Dedifferentiated amniotic fluid mesenchymal stem cell (primary cell): ENCODE measurements around the gene ZFAND6.

Experiments
- DNase-seq: peaks from one replicate; pipeline ENCODE4 v3.0.0-alpha.2; 2016; ENCODE audit errors: extremely low spot score

The ZFAND6 gene

DNA sequence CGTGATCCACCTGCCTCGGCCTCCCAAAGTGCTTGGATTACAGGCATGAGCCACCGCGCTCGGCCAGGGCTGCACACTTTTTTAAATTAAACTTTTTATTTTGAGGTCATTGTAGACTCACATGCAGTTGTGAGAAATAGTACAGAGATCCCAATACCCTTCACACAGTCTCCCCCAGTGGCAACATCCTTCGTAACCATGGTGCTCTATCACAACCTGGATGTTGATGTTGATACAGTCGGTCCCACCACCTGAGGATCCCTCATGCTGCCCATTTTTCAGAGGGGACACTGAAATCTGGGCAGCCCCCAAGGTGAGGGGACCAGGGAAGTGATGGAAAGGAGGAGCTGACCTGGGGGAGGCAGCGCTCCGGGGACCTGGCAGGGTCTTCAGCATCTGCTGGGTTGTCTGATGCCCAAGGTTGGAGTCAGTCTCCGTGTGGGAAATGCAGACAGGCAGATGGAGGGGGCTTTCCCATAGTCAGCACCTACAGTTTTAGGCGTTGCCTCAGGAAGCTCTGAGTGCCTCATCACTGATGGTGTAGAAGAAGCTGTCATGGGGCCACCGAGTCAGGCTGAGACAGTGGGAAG, 110.4 kb downstream of the ZFAND6 start:
- no peak for DNase-seq

DNA sequence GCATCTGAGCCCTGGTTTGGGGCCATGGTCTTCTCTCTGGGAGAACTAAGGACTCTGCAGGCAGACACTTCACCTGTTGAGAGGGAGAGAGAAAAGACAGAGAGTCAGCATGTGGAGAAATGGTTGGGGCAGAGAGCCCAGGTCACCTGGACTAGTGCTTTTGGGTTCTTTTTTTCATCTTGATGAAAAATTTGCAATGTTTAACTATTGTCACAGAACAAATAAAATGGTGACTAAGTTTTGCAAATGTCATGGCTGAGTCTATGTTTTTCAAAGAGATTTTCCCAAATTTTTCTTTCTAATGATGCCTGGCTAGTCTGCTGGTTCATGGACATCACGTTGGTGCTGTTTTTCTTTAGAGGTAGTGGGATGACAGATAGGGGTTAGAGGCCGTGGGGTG, 111.1 kb downstream of the ZFAND6 start:
- no peak for DNase-seq

DNA sequence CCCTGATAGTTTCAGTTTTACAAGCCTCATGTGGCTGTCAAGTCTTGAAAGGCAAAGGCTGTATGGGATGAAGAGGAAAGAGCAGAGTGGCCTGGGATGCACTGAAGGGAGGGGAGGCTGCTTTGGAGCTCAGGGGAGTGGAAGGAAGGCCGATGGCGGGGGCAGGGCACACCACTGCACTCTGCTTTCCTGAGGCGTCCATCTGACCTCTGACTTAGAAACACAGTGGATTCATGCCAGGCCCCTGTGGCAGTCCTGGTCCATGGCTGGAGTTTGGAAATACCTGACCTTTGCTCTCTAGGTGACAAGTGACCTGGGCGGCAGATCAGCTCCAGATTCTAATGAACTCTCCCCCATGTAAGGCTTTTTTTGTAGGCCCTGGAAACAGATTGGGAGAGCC, 112.3 kb downstream of the ZFAND6 start:
- DNase-seq = no peak

DNA sequence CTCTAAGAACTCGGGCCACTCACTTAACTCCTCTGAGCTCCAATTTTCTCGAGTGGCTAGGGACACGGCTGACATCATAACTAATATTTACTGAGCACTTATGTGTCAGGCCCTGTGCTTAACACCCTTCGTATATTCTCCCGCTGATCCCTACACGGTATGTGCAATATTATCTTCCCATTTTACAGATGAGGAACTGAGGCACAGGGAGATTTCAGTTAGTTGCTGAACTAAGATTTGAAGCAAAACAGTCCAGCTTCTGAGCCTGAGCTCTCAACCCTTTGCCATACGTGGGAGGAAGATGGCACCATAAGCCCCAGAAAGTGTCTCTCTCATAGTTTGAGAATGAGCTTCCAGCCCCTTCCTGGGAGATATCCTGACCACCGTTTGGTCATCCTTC, 112.9 kb downstream of the ZFAND6 start:
- no peak for DNase-seq

DNA sequence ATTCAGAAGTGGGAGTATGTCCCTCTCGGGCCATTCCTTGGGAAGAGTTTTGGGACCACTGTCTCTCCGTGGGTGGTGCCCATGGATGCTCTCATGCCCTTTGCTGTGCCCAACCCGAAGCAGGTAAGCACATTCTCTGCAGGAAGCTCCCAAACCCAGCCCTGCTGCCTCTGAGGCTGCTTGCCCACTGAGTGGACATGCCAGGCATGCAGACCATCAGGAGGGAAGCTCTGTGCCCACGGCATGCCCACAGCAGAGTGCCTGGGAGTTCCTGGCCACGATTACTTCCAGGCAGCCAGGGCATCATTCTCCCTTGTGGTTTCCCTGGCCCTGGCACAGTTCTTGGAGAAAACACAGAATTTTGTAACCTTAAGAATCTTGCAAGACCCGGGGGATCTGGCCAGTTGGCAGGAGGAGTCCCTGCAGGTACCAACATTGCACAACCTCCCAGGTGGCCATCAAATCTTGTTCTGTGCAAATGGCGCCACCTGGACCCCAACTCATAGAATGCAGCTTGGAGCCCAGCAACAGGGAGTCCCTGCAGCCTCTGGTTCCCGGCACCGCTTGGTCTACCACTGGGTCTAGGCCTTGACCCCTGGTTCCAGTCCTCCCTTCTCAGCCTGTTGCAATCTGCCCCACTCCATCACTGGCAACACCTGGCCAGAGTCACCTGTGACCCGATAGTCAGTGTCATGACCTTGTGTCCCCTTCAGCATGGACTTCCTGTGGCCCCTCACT, 113.7 kb downstream of the ZFAND6 start:
- no peak for DNase-seq

DNA sequence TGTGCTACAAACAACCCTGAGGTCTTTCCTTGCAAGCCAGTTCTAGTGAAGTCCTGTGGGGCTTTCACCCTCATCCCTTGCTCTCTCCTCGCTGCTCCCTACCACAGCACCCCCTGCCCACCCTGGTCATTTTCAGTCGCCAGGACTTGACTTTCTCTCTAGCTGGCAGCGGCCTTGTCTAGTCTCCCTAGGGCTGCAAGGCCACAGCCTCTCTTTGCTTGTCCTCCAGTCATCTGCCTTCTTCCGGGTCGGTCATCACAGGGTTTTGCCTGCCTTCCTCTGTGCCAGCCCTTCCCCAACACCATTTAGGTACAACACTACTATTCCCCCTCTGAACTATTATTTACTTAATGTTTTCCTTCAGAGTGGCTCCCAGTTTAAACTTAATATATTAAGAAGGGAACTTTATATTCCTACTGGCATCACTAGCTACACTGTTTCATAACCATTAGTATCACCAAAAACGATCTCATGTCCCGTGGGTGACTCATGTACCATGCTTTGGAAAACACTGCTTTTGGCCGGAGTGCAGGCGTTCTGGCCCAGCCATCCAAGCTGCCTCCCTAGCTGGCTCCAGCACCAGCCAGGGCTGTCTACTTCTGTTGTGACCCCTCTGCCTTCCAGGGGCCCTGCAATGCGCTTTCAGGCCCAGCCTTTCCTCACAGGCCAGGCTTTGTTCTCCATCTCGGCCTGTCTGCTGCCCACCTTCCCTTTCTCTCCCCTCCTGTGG, 114.7 kb downstream of the ZFAND6 start:
- DNase-seq = peak; percentile 89

DNA sequence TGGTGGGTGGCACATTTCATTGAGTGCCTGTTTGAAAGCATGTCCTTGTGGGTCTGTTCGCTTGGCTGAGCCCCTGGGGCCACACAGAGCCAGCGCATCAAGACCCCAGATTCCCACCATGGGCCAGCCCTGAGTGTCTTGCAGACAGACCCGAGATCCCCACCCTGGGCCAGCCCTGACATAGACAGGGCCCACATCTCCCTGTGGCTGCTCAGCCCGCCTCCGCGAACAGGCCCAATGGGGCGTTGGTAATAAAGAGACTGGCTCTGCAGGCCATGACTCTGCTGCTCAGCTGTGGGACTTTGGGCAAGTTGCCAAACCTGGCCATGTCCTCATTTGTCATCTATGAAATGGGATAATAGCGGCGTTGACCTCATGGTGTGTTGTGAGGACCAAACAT, 116.0 kb downstream of the ZFAND6 start:
- no peak for DNase-seq

DNA sequence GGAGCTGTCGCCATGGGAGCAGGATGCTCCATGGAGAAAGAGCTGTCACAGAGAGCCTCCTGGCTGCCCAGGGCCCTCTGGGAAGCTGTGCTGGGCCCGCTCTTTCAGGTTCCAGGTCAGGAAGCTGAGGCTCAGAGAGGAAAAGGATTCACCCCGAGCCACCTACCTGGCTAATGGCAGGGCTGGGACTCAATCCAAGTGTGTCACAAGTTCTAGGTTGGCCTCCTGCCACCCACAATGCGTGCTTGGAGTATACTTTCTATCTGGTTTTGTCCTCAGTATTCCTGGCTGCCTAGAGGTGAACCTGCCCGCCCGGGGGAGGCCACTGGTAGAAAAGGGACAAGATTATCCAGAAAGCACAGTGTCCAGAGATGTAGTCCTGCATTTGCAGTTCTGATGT, 117.0 kb downstream of the ZFAND6 start:
- no peak for DNase-seq

DNA sequence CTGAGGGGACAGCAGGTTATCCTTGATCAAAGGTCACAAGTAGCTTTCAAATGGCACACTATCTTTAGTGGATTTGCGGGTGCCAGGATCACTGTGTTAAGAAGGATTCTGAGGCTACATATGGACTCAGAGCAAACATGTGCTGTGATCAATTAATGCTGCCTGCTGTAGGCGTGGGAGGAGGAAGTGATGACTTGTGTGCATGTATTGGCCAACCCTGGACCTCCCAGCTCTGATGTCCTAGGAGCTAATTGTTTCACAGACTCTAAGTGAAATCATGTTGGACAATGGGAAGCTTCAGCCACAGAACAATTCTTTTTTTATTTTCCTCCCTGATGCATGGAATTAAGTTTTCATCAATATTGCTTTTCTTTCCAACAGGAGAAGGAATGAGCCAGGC, 117.7 kb downstream of the ZFAND6 start:
- DNase-seq = no peak

DNA sequence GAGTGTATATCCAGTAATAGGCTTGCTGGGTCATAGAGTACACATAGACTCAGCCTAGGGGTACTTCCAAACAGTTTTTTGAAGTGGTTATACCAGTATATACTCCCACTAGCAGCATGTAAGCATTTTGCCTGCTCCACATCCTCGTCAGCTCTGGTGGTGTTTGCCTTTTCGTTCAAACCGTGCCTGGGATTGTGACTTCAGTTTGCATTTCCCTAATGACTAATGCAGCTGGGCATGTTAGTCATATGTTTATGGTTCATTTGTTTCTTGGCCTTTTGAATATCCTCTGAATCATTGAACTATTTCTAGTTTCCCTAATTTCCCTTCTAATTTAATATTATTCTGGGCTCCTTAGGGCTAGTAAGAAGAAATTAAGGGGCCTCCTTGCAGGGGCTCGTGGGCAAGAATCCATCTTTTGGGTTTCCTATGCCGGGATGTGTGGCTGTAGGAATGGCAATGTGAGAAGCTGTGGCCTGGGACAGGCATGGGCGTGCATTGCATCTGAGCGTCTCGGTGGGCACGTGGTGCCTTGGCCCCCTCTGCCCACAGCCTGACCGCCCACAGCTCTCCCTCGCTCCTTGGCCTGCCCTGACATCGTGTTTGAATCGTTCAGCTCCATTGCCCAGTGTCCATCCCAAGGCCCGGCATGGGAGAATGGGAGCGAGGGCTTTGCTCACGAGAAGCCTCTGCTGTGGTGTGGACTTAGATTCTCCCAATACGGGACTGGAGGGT, 119.7 kb downstream of the ZFAND6 start:
- peak; percentile 85 for DNase-seq

DNA sequence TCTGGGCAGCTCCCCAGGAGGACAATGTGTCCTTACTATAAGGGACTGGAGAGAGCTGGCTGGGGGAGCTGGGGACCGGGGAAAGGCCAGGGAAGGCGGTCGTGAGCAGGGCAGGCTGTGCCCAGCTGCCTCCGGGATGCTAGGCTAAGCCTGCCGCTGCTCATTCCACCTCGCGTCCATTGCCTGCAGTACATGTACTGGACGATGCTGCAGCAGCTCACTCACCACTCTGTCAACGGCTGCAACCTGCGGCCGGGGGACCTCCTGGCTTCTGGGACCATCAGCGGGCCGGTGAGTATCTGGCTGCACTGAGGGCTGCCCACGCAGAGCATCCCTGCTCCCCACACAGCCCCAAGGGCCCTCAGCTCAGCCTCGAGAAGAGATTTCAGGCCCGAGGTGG, 120.5 kb downstream of the ZFAND6 start:
- no peak for DNase-seq

DNA sequence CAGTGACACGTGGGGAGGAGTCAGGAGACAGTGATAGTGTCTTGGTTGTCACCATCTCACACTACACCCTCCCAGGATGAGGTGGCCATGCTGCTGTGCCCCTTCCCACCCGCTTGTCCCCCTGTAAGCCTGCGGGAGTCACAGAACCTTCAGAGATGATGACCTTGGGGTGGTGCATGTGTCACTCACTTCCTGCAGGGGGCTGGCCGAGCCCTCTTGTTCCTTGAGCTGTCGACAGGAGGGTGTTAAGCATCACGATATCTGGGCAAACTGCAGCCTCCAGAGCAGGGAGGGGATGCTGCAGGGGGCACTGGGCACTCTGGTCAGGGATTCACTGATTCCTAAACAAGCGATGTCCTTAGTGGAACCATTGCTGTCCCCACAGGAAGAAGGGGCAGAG, 121.0 kb downstream of the ZFAND6 start:
- DNase-seq = no peak

DNA sequence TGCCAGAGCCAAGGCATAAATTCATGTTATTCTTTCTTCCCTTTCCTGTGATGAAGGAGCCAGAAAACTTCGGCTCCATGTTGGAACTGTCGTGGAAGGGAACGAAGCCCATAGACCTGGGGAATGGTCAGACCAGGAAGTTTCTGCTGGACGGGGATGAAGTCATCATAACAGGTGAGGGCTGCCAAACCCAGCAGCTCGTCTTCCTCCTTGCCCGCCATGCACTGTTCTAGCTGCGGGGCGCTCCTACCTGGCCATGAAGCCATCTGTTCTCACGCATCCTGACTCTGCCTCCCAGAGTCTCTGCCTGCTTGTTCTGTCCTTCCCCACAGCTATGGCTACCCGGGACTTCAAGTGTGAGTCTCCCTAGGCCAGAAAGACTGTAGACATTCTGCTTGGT, 121.5 kb downstream of the ZFAND6 start:
- no peak for DNase-seq

DNA sequence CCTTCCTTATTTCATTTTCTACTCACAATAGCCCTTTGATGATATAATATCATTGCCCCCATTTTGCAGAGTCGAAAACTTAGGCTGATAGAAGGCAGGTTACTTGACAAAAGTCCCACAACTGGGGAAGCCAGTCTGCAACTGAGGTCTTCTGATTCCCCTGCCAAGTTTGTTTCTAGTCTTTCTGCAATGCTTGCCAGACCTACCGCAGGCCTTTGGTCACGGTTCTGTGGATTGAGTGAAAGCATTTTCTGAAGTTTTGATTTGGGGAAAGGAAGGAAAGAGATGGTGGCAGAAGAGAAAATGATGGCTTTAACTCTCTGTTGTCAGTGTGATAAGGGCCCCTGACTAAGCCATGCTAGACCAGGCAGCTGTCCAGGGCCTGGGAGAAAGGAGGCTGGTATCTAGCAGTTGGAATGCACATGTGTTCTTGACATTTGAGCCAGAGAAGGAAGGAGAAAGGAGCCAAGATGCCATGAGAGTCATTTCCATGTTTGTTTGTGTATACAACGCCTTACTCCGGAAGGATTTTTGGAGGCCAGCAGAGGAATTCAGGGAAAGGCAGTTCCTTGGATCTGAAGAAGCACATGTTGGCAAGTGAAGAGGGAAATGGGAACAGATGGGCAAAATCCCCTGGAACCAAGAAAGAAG, 123.3 kb downstream of the ZFAND6 start:
- peak; percentile 77 for DNase-seq

DNA sequence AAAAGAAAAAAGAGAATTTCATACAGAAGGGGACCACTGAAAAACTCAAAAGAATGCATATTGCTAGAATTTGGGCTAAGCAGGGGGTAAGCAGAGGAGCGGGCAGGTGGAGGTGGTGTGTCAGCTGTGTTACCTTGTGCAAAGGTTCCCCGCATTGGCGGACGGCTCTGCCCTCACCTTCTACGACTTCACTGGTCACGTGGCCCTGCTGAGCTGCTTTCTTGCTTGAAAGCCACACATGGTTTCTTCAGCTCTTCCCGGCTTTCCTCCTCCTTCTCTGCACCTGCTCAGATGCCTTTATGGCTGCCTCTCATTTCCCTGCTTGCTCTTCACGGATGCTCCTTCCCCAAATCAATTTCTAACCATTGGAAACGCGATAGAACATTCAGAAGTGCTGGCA, 123.8 kb downstream of the ZFAND6 start:
- DNase-seq = no peak

DNA sequence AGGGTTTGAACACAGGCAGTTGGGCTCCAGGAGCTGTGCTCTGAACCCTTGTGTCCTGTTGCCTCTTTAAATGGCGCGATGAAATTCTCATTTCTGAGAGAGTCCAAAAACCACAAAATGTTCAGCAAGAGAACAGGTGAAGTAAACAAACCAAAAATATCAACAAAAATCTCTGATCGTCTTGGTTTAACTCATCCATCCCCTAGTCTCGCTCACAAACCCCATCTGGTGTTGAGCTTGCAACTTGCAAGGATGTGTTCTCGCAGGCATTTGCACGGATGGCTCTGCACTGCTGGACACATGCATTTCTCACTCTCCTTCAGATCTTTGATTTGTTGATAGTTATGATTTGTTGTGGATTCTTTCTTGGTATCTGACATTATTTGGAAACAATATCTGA, 124.4 kb downstream of the ZFAND6 start:
- no peak for DNase-seq

DNA sequence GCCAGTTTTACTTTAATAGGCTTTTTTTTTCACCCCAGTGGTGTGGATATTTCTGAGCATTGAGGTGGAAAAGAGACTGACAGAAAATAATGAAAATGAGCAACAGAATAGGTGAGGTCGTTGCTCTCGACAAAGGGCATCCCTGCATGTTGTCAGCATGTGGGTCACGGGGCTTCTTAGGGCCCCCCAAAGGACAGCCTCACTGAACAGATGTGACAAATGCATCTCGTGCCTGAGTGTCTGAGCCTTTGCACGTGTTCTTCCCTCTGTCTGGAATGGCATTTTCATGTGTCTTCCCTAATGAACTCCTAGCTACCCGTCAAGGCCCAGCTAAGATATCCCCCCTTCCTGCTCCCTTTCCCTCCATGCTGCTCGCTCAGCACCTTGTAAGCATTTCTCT, 125.1 kb downstream of the ZFAND6 start:
- DNase-seq = no peak

DNA sequence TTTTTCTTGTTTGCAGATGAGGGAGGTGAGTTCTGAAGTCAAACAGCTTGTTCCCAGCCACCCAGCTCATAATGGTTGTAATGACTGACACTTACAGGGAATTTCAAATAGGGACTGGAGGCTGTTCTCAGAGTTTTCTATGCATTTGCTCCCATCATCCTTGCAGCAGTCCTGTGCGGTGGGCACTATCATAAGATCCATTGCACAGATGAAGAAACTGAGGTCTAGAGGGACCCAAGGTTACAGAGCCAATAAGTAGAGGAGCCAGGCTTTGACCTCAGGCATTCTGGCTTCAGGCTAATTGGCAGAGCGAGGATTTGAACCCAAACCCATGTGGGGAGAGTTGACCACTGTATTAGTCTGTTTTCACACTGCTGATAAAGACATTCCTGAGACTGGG, 125.7 kb downstream of the ZFAND6 start:
- no peak for DNase-seq

DNA sequence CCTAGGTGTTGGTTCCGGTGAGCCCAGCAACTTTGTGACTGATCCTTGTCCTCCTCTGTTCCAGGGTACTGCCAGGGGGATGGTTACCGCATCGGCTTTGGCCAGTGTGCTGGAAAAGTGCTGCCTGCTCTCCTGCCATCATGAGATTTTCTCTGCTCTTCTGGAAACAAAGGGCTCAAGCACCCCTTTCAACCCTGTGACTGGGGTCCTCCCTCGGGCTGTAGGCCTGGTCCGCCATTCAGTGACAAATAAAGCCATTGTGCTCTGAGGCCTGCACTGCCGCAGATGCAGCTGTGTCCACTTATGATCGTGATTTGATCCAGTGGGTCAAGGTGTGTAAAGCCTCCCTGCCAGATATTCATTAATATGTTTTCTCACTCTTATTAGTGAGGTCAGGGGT, 126.6 kb downstream of the ZFAND6 start:
- no peak for DNase-seq

DNA sequence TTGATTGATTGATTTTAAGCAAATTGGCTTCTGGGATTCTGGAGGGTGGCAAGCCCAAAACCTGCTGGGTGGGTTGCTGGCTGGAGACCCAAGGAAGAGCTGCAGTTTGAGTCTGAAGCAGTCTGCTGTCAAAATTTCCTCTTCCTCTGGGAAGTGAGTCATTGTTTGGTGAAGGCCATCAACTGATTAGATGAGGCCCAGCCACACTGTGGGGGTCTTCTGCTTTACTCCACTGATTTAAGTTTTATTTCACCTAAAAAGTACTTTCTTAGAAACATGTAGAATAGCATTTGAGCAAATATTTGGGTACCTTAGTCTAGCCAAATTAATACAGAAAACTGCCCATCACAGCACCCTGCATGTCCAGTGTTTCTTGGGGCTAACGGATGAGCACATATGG, 127.1 kb downstream of the ZFAND6 start:
- no peak for DNase-seq
